Peyer's patch (tissue), 4 donors: ENCODE measurements around the gene LRRC3C. TPM values are rescaled to one million over a fixed set of nuclear protein-coding genes. Genes with fewer than 3 reads are reported as not detected.
A peak's percentile ranks its signal among the peaks of the same experiment; 100 is the strongest.

Experiments
- DNase-seq, 3 donors: peaks; one replicate each; pipeline ENCODE4 v3.0.0-alpha.2; 2017 to 2019
- H3K27ac ChIP-seq, 4 donors: fragments of 200-600 bp; sonication (generic); one replicate each; pipeline ENCODE4 v1.5.1; 2016 to 2019
- H3K27me3 ChIP-seq, 2 donors: fragments of 200-600 bp; sonication (generic); one replicate each; pipeline ENCODE4 v1.5.1; 2019
- H3K36me3 ChIP-seq, 3 donors: fragments of 200-600 bp; sonication (generic); one replicate each; pipeline ENCODE4 v1.5.1; 2016 to 2019
- H3K4me1 ChIP-seq, 4 donors: fragments of 200-600 bp; sonication (generic); one replicate each; pipeline ENCODE4 v1.5.1; 2016 to 2019
- H3K4me3 ChIP-seq, 4 donors: fragments of 200-600 bp; sonication (generic); 1 replicate in 3 of 4; 2 replicates in 1 of 4; pipeline ENCODE4 v1.5.1; 2016 to 2019; ENCODE audit warnings: mild to moderate bottlenecking in 1 of 4
- H3K9me3 ChIP-seq, 4 donors: fragments of 200-600 bp; sonication (generic); one replicate each; pipeline ENCODE4 v1.5.1; 2016 to 2019; ENCODE audit warnings: mild to moderate bottlenecking in 1 of 4
- CTCF ChIP-seq, 6 experiments: fragments of 450-650 bp in 4 of 6; fragments of 200-600 bp in 2 of 6; sonication (generic) in 1 of 6; IDR thresholded peaks; one replicate each; pipeline ENCODE4 v1.5.1; 2017 to 2019; ENCODE audit warnings: antibody characterized with exemption in 6 of 6, mild to moderate bottlenecking in 3 of 6, moderate library complexity in 1 of 6
- POLR2A ChIP-seq, 2 donors: fragments of 450-650 bp; IDR thresholded peaks; one replicate each; pipeline ENCODE4 v1.5.1; 2017; ENCODE audit warnings: antibody characterized with exemption in 2 of 2, mild to moderate bottlenecking in 2 of 2, moderate library complexity in 2 of 2
- total RNA-seq, 4 donors: library from RNA; depleted of rRNA; stranded (reverse); fragments of >200 nt; gene quantifications; one replicate each; pipeline ENCODE4 v1.1.0, GENCODE V29; 2016

LRRC3C gene
- total RNA-seq, 4 donors from 2014 or later: not detected

- no peak for TF ChIP-seq POLR2A (IDR thresholded peaks at IDR 0.05)
- TF ChIP-seq CTCF (IDR thresholded peaks at IDR 0.05): no peak
- no peaks in the 10 kb centered on the region for H3K27me3 ChIP-seq
- no peak for DNase-seq
- H3K9me3 ChIP-seq: no peaks in the 10 kb centered on the region
- H3K36me3 ChIP-seq: no peaks in the 10 kb centered on the region
- H3K4me3 ChIP-seq: no peak overlapping the region
- H3K27ac ChIP-seq: no peak overlapping the region
- peaks cover 0 to 9% (median 3%) of the 10 kb centered on the region in 4 donors for H3K4me1 ChIP-seq
Measured at GRCh38 chr17:39938140-39938869, 10.8 kb downstream of the LRRC3C start.

DNA sequence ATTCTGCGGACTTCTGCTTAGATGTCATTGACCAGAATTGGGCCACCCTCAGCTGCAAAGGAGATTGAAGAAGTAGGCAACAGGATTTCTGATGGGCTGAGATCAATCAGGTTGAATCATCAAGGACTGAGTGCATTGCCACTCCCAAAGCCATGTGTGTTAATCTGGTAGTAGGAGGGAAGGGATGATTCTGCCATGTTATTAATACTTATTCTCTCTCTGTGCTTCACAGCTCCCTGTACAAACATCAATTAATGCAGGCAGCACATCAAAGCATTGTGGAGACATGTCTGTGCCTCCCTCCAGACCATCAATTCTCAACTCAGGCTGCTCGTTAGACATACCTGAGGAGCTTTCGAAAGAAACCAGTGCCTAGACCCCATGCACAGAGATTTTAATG is 11.6 kb downstream of the LRRC3C start:
- H3K27me3 ChIP-seq: no peaks in the 10 kb centered on the region
- H3K36me3 ChIP-seq: no peaks in the 10 kb centered on the region
- H3K4me3 ChIP-seq: no peak overlapping the region
- DNase-seq: no peak
- no peaks in the 10 kb centered on the region for H3K9me3 ChIP-seq
- H3K4me1 ChIP-seq: peaks cover 0 to 9% (median 3%) of the 10 kb centered on the region in 4 donors
- no peak overlapping the region for H3K27ac ChIP-seq
- TF ChIP-seq POLR2A (IDR thresholded peaks at IDR 0.05) (no peak), CTCF (IDR thresholded peaks at IDR 0.05) (no peak)

- H3K27me3 ChIP-seq: no peaks in the 10 kb centered on the region
- DNase-seq: peak in 1 of 3 donors; percentile 34
- peak overlapping the region in 1 of 4 donors; percentile 17 for H3K27ac ChIP-seq
- no peaks in the 10 kb centered on the region for H3K9me3 ChIP-seq
- peaks cover 0 to 9% (median 3%) of the 10 kb centered on the region in 4 donors for H3K4me1 ChIP-seq
- TF ChIP-seq CTCF (IDR thresholded peaks at IDR 0.05): peak in 4 of 6 experiments; percentile 10 to 41 (median 20)
- TF ChIP-seq POLR2A (IDR thresholded peaks at IDR 0.05): no peak
- no peaks in the 10 kb centered on the region for H3K36me3 ChIP-seq
- no peak overlapping the region for H3K4me3 ChIP-seq
Measured at GRCh38 chr17:39939588-39940419, 12.3 kb downstream of the LRRC3C start.

- peaks cover 0 to 9% (median 3%) of the 10 kb centered on the region in 4 donors for H3K4me1 ChIP-seq
- H3K27ac ChIP-seq: no peak overlapping the region
- no peaks in the 10 kb centered on the region for H3K27me3 ChIP-seq
- no peak overlapping the region for H3K4me3 ChIP-seq
- H3K9me3 ChIP-seq: no peaks in the 10 kb centered on the region
- no peak for DNase-seq
- no peaks in the 10 kb centered on the region for H3K36me3 ChIP-seq
- no peak for TF ChIP-seq CTCF (IDR thresholded peaks at IDR 0.05)
- TF ChIP-seq POLR2A (IDR thresholded peaks at IDR 0.05): no peak
Measured at GRCh38 chr17:39943702-39944392, 16.3 kb downstream of the LRRC3C start.

- peaks cover 0 to 5% (median 2%) of the 10 kb centered on the region in 4 donors for H3K4me1 ChIP-seq
- no peak overlapping the region for H3K4me3 ChIP-seq
- no peaks in the 10 kb centered on the region for H3K9me3 ChIP-seq
- TF ChIP-seq POLR2A (IDR thresholded peaks at IDR 0.05): no peak
- TF ChIP-seq CTCF (IDR thresholded peaks at IDR 0.05): no peak
- DNase-seq: no peak
- H3K36me3 ChIP-seq: no peaks in the 10 kb centered on the region
- H3K27ac ChIP-seq: no peak overlapping the region
- no peaks in the 10 kb centered on the region for H3K27me3 ChIP-seq
Measured at GRCh38 chr17:39944393-39944711, 16.8 kb downstream of the LRRC3C start.
